ENCODE measurements around the gene TSC22D3. TPM values are rescaled to one million over a fixed set of nuclear protein-coding genes. Genes with fewer than 3 reads are reported as not detected.
A peak's percentile ranks its signal among the peaks of the same experiment; 100 is the strongest.

Gene TSC22D3
- total RNA-seq, 8 experiments from 2014 or later: 5.8 to 95.5 (median 56.0) TPM

- no peak overlapping the region for H3K27ac ChIP-seq
- ATAC-seq (replicated peaks in 6 of 8): no peak
- peaks cover 8 to 19% of the 10 kb centered on the region in 2 donors for H3K4me1 ChIP-seq (replicated peaks in 1 of 2)
- 56 to 100% (median 100%) methylated on average over 1 to 5 of the region's 9 CpGs; no CpG with 5 or more reads in 5 of the 10 experiments for WGBS, 10 experiments
- no peak overlapping the region for H3K4me3 ChIP-seq
- in situ Hi-C loops (cut with MboI; ENCODE audit: low pct_unique_long_range_greater_than_20kb in 2 of 9, low sequenced_read_pairs in 9 of 9, unreplicated experiment in 9 of 9): no loop called here
These were observed 1.6 kb downstream of the TSC22D3 start for GRCh38 chrX:107773906-107774435.

DNA sequence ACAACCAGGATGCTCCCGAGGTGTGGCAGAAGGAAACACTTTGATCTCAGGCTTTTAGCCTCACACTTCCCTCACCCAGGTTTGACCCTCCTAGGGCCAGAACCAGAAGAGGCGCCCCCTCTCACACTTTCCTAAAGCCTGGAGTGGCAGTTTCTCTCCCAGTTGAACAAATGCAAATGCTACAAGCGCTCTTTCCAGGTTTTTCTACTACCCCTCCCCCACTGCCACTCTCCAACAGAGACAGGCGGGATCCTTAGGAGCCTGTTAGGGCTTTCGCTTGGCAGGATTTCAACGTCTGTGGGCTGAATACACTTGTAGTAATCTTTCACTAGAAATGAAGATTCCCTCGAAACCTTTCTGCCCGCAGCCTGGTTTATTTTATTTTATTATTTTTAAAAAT, 2.4 kb downstream of the TSC22D3 start:
- WGBS, 10 experiments: 26 to 100% (median 70%) methylated on average over 1 to 5 of the region's 8 CpGs; no CpG with 5 or more reads in 5 of the 10 experiments
- Histone ChIP-seq H3K4me3 (no peak overlapping the region), H3K4me1 (replicated peaks in 1 of 2) (peaks cover 8 to 19% of the 10 kb centered on the region in 2 donors), H3K27ac (no peak overlapping the region)
- in situ Hi-C loops (cut with MboI; ENCODE audit: low pct_unique_long_range_greater_than_20kb in 2 of 9, low sequenced_read_pairs in 9 of 9, unreplicated experiment in 9 of 9): no loop called here
- ATAC-seq (replicated peaks in 6 of 8): no peak

DNA sequence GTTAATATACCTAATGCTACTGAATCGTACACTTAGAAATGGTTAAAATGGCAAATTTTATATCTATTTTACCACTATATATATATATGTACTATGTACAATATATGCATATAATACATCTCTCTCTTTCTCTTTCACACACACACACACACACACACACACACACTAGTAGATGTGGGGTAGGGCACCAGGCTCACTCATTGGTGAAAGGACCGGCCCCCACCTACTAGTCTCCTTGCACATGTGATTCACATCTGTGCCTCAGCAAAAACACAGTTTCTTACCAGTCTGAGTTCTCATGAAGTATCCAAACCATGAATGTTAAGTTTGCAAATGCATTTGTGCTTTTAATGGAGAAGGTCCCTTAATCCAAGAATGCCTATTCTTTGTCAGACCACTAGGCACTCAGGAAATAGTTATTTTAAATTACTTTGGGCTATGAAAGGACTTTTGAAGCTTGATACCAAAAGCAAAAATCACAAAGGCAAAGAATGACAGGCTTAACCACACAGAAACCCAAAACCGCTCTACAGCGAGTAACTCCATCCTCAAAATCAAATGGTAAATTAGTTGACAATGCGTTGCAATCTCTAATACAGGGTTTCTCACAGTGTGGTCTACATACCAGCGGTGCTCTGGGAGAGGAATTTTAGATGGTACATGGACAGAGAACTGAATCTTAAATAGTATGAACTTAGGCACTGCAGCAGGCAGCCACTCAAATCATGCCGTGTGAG, 5.8 kb downstream of the TSC22D3 start:
- in situ Hi-C loops (cut with MboI; ENCODE audit: low pct_unique_long_range_greater_than_20kb in 2 of 9, low sequenced_read_pairs in 9 of 9, unreplicated experiment in 9 of 9): no loop called here

GRCh38 chrX:107768051-107768450, 7.5 kb downstream of the TSC22D3 start:
- in situ Hi-C loops (cut with MboI; ENCODE audit: low pct_unique_long_range_greater_than_20kb in 2 of 9, low sequenced_read_pairs in 9 of 9, unreplicated experiment in 9 of 9): no loop called here
- H3K27ac ChIP-seq: no peak overlapping the region
- no peak overlapping the region for H3K4me3 ChIP-seq
- H3K4me1 ChIP-seq (replicated peaks in 1 of 2): peaks cover under 1 to 4% of the 10 kb centered on the region in 2 donors
- ATAC-seq (replicated peaks in 6 of 8): no peak
- WGBS, 10 experiments: 0 to 21% methylated on average over 1 to 2 of the region's 3 CpGs; no CpG with 5 or more reads in 8 of the 10 experiments

More for the DNA sequence above, 5.8 kb downstream of the TSC22D3 start:
- peaks cover 8 to 16% of the 10 kb centered on the region in 2 donors for H3K4me1 ChIP-seq (replicated peaks in 1 of 2)
- WGBS, 10 experiments: 60 to 100% (median 88%) methylated on average over 1 to 7 of the region's 7 CpGs; no CpG with 5 or more reads in 5 of the 10 experiments
- H3K27ac ChIP-seq: no peak overlapping the region
- no peak overlapping the region for H3K4me3 ChIP-seq
- no peak for ATAC-seq (replicated peaks in 6 of 8)

- ATAC-seq (replicated peaks in 6 of 8): peak in 2 of 8 experiments; percentile 84 to 96
- in situ Hi-C loops (cut with MboI; ENCODE audit: low pct_unique_long_range_greater_than_20kb in 2 of 9, low sequenced_read_pairs in 9 of 9, unreplicated experiment in 9 of 9): no loop called here
These were observed 9.0 kb downstream of the TSC22D3 start for GRCh38 chrX:107766470-107767150.

DNA sequence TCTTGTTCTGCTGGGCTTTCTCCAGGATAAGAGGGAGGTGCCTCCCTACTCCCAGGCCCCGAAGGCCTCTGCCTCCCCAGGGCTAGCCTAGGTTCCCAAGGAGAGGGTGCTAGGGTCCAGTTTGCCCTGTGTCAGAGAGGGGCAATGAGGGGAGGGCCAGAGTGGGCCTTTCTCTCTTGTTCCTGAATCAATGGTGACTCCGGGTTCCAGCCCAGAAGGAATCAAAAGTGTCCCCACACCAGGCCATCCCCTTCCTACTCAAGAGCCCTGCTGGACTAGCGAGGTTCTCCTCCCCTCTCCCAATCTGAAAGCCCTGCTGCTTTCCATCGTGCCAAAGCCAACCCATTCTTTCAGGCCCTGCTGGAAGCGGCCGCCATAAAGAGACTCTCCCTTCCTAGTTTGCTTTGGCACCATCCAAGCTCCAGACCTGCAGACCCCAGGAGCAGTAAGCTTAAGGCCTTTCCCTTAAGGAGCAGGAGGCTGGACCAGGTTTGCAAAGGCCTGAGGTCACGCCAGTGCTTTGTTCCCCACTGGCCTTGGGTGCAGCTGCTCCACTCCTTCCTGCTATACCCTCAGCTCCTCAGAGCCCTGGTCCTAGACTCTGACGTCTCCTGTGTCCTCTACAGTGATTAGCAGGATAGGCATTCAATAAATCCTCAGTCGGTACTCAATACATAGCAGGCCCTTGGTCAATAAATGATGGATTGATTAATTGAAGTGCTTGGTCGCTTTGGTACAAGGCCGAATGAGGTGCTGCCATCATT, 10.6 kb downstream of the TSC22D3 start:
- Histone ChIP-seq H3K27ac (no peak overlapping the region), H3K4me3 (no peak overlapping the region), H3K4me1 (replicated peaks in 1 of 2) (peaks cover 0 to 2% of the 10 kb centered on the region in 2 donors)
- WGBS, 10 experiments: 27 to 80% (median 43%) methylated on average over 2 to 5 of the region's 11 CpGs; no CpG with 5 or more reads in 7 of the 10 experiments
- no peak for ATAC-seq (replicated peaks in 6 of 8)
- in situ Hi-C loops (cut with MboI; ENCODE audit: low pct_unique_long_range_greater_than_20kb in 2 of 9, low sequenced_read_pairs in 9 of 9, unreplicated experiment in 9 of 9): no loop called here

More at GRCh38 chrX:107766470-107767150, 9.0 kb downstream of the TSC22D3 start:
- no peak overlapping the region for H3K4me3 ChIP-seq
- 70 to 100% methylated on average over 2 of the region's 8 CpGs; no CpG with 5 or more reads in 8 of the 10 experiments for WGBS, 10 experiments
- no peak overlapping the region for H3K27ac ChIP-seq
- H3K4me1 ChIP-seq (replicated peaks in 1 of 2): peaks cover 0 to 2% of the 10 kb centered on the region in 2 donors

DNA sequence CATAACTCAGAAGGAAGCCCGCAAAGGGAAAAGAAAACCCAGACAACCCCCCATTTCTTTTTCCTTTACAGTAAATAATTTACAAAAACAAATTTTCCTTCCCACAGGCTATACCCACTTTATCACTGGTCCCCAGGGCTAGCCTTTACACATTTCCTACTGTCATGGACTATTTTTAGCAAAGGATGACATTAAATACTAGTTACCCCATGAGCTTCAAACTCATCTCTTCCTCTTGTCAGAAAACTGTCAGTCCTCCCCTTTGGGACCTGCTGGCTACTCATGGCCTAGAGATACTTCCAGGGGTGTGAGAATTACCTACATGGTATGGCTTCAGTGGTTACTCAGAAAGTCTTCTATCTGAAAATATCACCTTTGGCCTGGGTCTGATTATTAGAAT, 11.9 kb downstream of the TSC22D3 start:
- no peak for ATAC-seq (replicated peaks in 6 of 8)
- H3K27ac ChIP-seq: no peak overlapping the region
- peaks cover 0 to 2% of the 10 kb centered on the region in 2 donors for H3K4me1 ChIP-seq (replicated peaks in 1 of 2)
- 70% methylated on average over 1 of the region's 1 CpG; no CpG with 5 or more reads in 9 of the 10 experiments for WGBS, 10 experiments
- H3K4me3 ChIP-seq: no peak overlapping the region
- in situ Hi-C loops (cut with MboI; ENCODE audit: low pct_unique_long_range_greater_than_20kb in 2 of 9, low sequenced_read_pairs in 9 of 9, unreplicated experiment in 9 of 9): no loop called here

DNA sequence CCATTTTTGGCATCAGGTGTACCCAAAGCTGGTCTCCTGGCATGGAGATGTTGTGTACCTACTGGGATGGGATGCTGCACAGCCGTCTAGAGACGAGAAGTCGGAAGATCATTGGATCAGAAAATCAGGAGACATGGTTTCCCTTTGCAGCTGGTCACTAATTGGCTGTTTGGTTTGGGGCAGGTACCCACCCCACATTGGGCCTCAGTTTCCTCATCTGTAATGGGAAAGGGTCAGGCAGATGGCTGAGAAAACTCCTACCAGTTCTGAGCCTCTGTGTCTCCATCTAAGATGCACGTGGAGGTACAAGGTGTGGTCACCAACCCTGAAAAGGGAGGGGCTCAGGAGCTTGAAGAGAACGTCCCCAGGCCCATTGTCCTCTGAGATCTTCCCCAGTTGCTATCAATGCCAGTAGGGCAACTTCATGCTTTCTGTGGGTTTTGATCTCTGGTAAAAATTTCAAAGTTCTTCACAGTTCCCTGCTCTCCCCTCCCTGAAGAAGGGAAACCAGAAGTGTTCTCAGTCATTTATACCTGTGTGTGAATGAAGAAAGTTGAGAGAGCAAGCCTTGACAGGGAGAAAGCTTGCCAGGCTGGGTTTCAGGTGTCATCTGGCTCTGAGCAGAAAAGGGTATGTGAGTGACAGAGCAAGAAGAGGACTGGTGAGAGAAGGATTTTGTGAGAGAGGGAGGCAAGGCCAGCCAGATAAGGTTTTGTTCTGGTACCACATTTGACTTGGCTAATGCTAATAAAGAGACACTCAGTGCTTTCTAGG, 15.1 kb downstream of the TSC22D3 start:
- ATAC-seq (replicated peaks in 6 of 8): no peak
- WGBS, 10 experiments: 20 to 100% (median 40%) methylated on average over 1 to 4 of the region's 5 CpGs; no CpG with 5 or more reads in 7 of the 10 experiments
- in situ Hi-C loops (cut with MboI; ENCODE audit: low pct_unique_long_range_greater_than_20kb in 2 of 9, low sequenced_read_pairs in 9 of 9, unreplicated experiment in 9 of 9): no loop called here
- Histone ChIP-seq H3K27ac (no peak overlapping the region), H3K4me3 (no peak overlapping the region), H3K4me1 (replicated peaks in 1 of 2) (peaks cover 0 to 2% of the 10 kb centered on the region in 2 donors)

GRCh38 chrX:107758231-107758766, 17.3 kb downstream of the TSC22D3 start:
- in situ Hi-C loops (cut with MboI; ENCODE audit: low pct_unique_long_range_greater_than_20kb in 2 of 9, low sequenced_read_pairs in 9 of 9, unreplicated experiment in 9 of 9): no loop called here
- ATAC-seq (replicated peaks in 6 of 8): no peak
- Histone ChIP-seq H3K27ac (no peak overlapping the region), H3K4me1 (replicated peaks in 1 of 2) (peaks cover 0 to 3% of the 10 kb centered on the region in 2 donors), H3K4me3 (no peak overlapping the region)
- WGBS, 10 experiments: 30 to 93% (median 73%) methylated on average over 2 to 3 of the region's 5 CpGs; no CpG with 5 or more reads in 6 of the 10 experiments

DNA sequence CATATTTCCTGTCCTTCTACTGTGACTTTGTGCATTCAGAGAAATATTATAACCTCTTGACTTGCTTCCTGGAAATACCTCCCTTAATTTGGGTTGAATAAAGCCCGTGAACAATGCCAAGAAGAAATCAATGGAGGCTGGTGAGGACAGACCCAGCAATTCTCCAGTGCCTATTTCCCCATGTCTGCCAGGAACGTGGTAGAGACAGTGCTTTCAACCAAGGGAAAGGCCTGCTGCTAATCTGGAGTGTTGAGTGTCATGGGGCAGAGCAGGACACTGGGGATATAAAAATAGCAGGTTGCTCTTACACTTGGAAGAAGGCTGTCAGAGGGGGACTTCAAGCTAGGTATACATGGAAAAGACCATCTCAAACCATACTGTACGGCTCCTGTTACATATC, 19.9 kb downstream of the TSC22D3 start:
- ATAC-seq (replicated peaks in 6 of 8): no peak
- H3K27ac ChIP-seq: no peak overlapping the region
- peaks cover 3 to 11% of the 10 kb centered on the region in 2 donors for H3K4me1 ChIP-seq (replicated peaks in 1 of 2)

DNA sequence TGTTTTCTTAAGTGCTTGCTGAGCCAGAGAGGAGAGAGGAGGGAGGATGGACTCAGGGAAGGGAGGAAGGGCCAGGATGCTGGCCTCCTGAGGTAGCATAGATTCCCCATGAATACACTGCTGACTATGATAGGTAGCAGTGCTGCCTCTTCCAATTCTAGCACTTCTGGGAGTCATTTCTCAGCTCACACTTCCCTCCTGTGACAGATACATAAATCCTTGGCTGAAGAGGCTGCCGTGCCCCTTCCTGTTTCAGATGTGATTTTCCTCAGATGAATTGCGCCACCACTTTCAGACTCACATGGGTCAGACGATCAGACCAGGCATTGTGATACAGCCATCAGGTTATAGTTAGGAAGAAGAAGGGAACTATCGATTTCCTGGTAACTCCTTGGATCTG, 22.4 kb downstream of the TSC22D3 start:
- Histone ChIP-seq H3K4me3 (no peak overlapping the region), H3K27ac (peak overlapping the region in 1 of 2 donors; percentile 52), H3K4me1 (replicated peaks in 1 of 2) (peaks cover 6 to 11% of the 10 kb centered on the region in 2 donors)
- in situ Hi-C loops (cut with MboI; ENCODE audit: low pct_unique_long_range_greater_than_20kb in 2 of 9, low sequenced_read_pairs in 9 of 9, unreplicated experiment in 9 of 9): no loop called here
- peak in 5 of 8 experiments; percentile 75 to 97 (median 83) for ATAC-seq (replicated peaks in 6 of 8)
- 45 to 80% (median 60%) methylated on average over 1 to 2 of the region's 4 CpGs; no CpG with 5 or more reads in 5 of the 10 experiments for WGBS, 10 experiments

More for the DNA sequence above, 19.9 kb downstream of the TSC22D3 start:
- H3K4me3 ChIP-seq: no peak overlapping the region
- WGBS, 10 experiments: 0 to 43% methylated on average over 1 to 3 of the region's 3 CpGs; no CpG with 5 or more reads in 8 of the 10 experiments
- in situ Hi-C loops (cut with MboI; ENCODE audit: low pct_unique_long_range_greater_than_20kb in 2 of 9, low sequenced_read_pairs in 9 of 9, unreplicated experiment in 9 of 9): no loop called here

DNA sequence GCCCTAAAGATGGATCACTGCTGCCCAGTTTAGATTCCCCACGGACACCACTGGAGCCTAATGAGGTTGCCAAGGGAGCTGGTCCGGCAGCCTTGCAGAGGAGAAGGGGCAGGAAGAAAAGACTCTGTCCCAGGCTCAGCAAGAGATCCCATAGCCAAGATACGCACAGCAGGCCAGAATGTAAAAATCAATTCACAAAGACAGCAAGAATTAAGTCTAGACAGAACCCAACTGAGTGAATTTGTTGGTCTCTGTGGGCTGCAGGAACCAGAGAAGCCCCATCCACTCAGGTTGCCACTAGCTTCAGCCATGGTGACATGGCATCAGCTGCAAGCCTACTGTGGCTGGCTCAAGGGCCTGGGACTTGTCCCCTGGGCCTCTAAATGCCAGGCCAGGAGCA, 22.9 kb downstream of the TSC22D3 start:
- Histone ChIP-seq H3K27ac (peak overlapping the region in 1 of 2 donors; percentile 52), H3K4me1 (replicated peaks in 1 of 2) (peaks cover 10 to 16% of the 10 kb centered on the region in 2 donors), H3K4me3 (no peak overlapping the region)
- 40 to 100% (median 44%) methylated on average over 1 to 3 of the region's 3 CpGs; no CpG with 5 or more reads in 7 of the 10 experiments for WGBS, 10 experiments
- peak in 1 of 8 experiments; percentile 18 for ATAC-seq (replicated peaks in 6 of 8)
- in situ Hi-C loops (cut with MboI; ENCODE audit: low pct_unique_long_range_greater_than_20kb in 2 of 9, low sequenced_read_pairs in 9 of 9, unreplicated experiment in 9 of 9): no loop called here
